ENCODE data around the gene GOLGA6A.
"Not testable (repeated sequence)": the region's sequence is repeated elsewhere in the genome, so short reads cannot be mapped to it uniquely, and the experiment has no call there.

GOLGA6A gene

GRCh38 chr15:74099963-74100733 lies 17.8 kb upstream of the GOLGA6A start:
- peak; percentile 72 to 75 (median 73) for DNase-seq (ENCODE audit: low read depth in 3 of 3)

- not testable (repeated sequence) for DNase-seq (ENCODE audit: low read depth in 3 of 3)
Measured at GRCh38 chr15:74096753-74097474, 14.6 kb upstream of the GOLGA6A start.

GRCh38 chr15:74095610-74096009 lies 13.3 kb upstream of the GOLGA6A start:
- not testable (repeated sequence) for DNase-seq (ENCODE audit: low read depth in 3 of 3)

GRCh38 chr15:74094567-74094966 lies 12.2 kb upstream of the GOLGA6A start:
- DNase-seq (ENCODE audit: low read depth in 3 of 3) = not testable (repeated sequence)

GRCh38 chr15:74075781-74076180 lies 6.6 kb downstream of the GOLGA6A start:
- DNase-seq (ENCODE audit: low read depth in 3 of 3) = not testable (repeated sequence)

GRCh38 chr15:74072614-74073337 lies 9.6 kb downstream of the GOLGA6A start:
- not testable (repeated sequence) for DNase-seq (ENCODE audit: low read depth in 3 of 3)

- not testable (repeated sequence) for DNase-seq (ENCODE audit: low read depth in 3 of 3)
Measured at GRCh38 chr15:74072132-74072531, 10.2 kb downstream of the GOLGA6A start.

GRCh38 chr15:74071645-74072044 lies 10.7 kb downstream of the GOLGA6A start:
- not testable (repeated sequence) for DNase-seq (ENCODE audit: low read depth in 3 of 3)

GRCh38 chr15:74065684-74066411 lies 16.5 kb downstream of the GOLGA6A start:
- peak; percentile 20 to 24 (median 21) for DNase-seq (ENCODE audit: low read depth in 3 of 3)

- not testable (repeated sequence) for DNase-seq (ENCODE audit: low read depth in 3 of 3)
Measured at GRCh38 chr15:74064822-74065221, 17.5 kb downstream of the GOLGA6A start.

GRCh38 chr15:74064183-74064582 lies 18.2 kb downstream of the GOLGA6A start:
- DNase-seq (ENCODE audit: low read depth in 3 of 3) = not testable (repeated sequence)

- DNase-seq (ENCODE audit: low read depth in 3 of 3) = not testable (repeated sequence)
Measured at GRCh38 chr15:74063425-74064146, 18.8 kb downstream of the GOLGA6A start.

GRCh38 chr15:74062671-74063070 lies 19.7 kb downstream of the GOLGA6A start:
- no peak for DNase-seq (ENCODE audit: low read depth in 3 of 3)

- DNase-seq (ENCODE audit: low read depth in 3 of 3) = no peak
Measured at GRCh38 chr15:74062236-74062635, 20.1 kb downstream of the GOLGA6A start.

GRCh38 chr15:74060251-74060650 lies 22.1 kb downstream of the GOLGA6A start:
- no peak for DNase-seq (ENCODE audit: low read depth in 3 of 3)

- not testable (repeated sequence) for DNase-seq (ENCODE audit: low read depth in 3 of 3)
Measured at GRCh38 chr15:74059050-74059833, 23.1 kb downstream of the GOLGA6A start.

- not testable (repeated sequence) for DNase-seq (ENCODE audit: low read depth in 3 of 3)
Measured at GRCh38 chr15:74056330-74056729, 26.0 kb downstream of the GOLGA6A start.

GRCh38 chr15:74055804-74056203 lies 26.5 kb downstream of the GOLGA6A start:
- no peak for DNase-seq (ENCODE audit: low read depth in 3 of 3)

- DNase-seq (ENCODE audit: low read depth in 3 of 3) = peak; percentile 60 to 73 (median 69)
Measured at GRCh38 chr15:74053941-74054529, 28.3 kb downstream of the GOLGA6A start.

- no peak for DNase-seq (ENCODE audit: low read depth in 3 of 3)
Measured at GRCh38 chr15:74053517-74053916, 28.8 kb downstream of the GOLGA6A start.
